ENCODE data around the gene SMIM9. TPM values are rescaled to one million over a fixed set of nuclear protein-coding genes. Genes with fewer than 3 reads are reported as not detected.
A peak's percentile ranks its signal among the peaks of the same experiment; 100 is the strongest.

SMIM9 gene
- total and polyA plus RNA-seq, 9 of the 15 experiments (the other 6 are each of a cell fraction or from before 2014, with no cell fraction given), result 0.08 TPM; not detected in 8

DNA sequence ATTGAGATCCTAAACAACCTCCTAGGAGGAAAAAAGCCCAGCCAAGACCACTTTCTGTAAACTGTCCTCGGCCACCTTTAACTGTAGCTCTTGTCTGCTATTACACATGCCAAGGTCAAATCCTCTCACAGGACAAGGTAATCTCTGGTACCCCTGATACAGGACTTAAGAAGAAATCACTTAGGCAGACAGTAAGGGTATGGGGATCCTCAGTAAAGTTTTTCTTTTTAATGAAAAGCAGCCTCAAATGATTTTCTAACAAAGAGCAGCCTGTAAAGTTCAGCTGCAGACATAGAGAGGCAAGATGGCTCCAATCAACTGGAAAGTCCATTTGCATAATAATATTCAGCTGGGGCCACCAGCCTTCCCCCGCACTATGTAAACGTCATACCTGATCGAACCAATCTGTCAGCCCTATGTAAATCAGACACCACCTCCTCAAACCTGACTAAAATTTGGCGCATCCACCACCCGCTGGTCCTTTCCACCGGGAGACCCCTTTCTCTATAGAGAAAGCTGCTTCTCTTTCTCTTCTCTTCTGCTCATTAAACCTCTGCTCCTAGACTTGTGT, 14.6 kb downstream of the SMIM9 start (continued):
- TF ChIP-seq, protein P1, sequence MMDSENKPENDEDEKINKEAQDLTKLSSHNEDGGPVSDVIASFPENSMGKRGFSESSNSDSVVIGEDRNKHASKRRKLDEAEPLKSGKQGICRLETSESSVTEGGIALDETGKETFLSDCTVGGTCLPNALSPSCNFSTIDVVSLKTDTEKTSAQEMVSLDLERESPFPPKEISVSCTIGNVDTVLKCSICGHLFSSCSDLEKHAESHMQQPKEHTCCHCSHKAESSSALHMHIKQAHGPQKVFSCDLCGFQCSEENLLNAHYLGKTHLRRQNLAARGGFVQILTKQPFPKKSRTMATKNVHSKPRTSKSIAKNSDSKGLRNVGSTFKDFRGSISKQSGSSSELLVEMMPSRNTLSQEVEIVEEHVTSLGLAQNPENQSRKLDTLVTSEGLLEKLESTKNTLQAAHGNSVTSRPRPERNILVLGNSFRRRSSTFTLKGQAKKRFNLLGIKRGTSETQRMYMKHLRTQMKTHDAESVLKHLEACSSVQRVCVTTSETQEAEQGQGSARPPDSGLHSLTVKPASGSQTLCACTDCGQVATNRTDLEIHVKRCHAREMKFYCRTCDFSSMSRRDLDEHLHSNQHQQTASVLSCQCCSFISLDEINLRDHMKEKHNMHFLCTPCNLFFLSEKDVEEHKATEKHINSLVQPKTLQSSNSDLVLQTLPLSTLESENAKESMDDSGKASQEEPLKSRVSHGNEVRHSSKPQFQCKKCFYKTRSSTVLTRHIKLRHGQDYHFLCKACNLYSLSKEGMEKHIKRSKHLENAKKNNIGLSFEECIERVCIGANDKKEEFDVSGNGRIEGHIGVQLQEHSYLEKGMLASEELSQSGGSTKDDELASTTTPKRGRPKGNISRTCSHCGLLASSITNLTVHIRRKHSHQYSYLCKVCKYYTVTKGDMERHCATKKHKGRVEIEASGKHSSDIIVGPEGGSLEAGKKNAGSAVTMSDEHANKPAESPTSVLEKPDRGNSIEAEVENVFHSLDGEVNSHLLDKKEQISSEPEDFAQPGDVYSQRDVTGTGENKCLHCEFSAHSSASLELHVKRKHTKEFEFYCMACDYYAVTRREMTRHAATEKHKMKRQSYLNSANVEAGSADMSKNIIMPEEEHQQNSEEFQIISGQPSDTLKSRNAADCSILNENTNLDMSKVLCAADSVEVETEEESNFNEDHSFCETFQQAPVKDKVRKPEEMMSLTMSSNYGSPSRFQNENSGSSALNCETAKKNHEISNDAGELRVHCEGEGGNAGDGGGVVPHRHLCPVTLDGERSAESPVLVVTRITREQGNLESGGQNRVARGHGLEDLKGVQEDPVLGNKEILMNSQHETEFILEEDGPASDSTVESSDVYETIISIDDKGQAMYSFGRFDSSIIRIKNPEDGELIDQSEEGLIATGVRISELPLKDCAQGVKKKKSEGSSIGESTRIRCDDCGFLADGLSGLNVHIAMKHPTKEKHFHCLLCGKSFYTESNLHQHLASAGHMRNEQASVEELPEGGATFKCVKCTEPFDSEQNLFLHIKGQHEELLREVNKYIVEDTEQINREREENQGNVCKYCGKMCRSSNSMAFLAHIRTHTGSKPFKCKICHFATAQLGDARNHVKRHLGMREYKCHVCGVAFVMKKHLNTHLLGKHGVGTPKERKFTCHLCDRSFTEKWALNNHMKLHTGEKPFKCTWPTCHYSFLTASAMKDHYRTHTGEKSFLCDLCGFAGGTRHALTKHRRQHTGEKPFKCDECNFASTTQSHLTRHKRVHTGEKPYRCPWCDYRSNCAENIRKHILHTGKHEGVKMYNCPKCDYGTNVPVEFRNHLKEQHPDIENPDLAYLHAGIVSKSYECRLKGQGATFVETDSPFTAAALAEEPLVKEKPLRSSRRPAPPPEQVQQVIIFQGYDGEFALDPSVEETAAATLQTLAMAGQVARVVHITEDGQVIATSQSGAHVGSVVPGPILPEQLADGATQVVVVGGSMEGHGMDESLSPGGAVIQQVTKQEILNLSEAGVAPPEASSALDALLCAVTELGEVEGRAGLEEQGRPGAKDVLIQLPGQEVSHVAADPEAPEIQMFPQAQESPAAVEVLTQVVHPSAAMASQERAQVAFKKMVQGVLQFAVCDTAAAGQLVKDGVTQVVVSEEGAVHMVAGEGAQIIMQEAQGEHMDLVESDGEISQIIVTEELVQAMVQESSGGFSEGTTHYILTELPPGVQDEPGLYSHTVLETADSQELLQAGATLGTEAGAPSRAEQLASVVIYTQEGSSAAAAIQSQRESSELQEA (IDR thresholded peaks at IDR 0.05; ENCODE audit: low read depth), result no peak
- 0 out of 2 replicates have a peak, but pooled peaks have one; percentile 23 for TF ChIP-seq FOSL1 (tag; conservative IDR thresholded peaks at IDR 0.05)
- TF ChIP-seq RBFOX2 (IDR thresholded peaks at IDR 0.05; ENCODE audit: low read depth, low read length), result no peak
- no peak for TF ChIP-seq ZNF12 (CRISPR knock-in tag; IDR thresholded peaks at IDR 0.05)
- no peak for TF ChIP-seq TAF7 (tag; IDR thresholded peaks at IDR 0.05)
- TF ChIP-seq, protein P2, sequence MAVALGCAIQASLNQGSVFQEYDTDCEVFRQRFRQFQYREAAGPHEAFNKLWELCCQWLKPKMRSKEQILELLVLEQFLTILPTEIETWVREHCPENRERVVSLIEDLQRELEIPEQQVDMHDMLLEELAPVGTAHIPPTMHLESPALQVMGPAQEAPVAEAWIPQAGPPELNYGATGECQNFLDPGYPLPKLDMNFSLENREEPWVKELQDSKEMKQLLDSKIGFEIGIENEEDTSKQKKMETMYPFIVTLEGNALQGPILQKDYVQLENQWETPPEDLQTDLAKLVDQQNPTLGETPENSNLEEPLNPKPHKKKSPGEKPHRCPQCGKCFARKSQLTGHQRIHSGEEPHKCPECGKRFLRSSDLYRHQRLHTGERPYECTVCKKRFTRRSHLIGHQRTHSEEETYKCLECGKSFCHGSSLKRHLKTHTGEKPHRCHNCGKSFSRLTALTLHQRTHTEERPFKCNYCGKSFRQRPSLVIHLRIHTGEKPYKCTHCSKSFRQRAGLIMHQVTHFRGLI (CRISPR knock-in tag; IDR thresholded peaks at IDR 0.05), result no peak
- TF ChIP-seq MEIS2 (IDR thresholded peaks at IDR 0.05; ENCODE audit: partially characterized antibody), result peak; percentile 61
- TF ChIP-seq ZNF239 (CRISPR knock-in tag; IDR thresholded peaks at IDR 0.05), result no peak
- no peak for TF ChIP-seq ZNF699 (CRISPR knock-in tag; IDR thresholded peaks at IDR 0.05; ENCODE audit: insufficient replicate concordance)
- TF ChIP-seq ZNF444 (CRISPR knock-in tag; IDR thresholded peaks at IDR 0.05), result no peak
- TF ChIP-seq DDX20 (tag; IDR thresholded peaks at IDR 0.05; ENCODE audit: low read depth), result 0 out of 2 replicates have a peak, but pooled peaks have one; percentile 7
- TF ChIP-seq, protein P3, sequence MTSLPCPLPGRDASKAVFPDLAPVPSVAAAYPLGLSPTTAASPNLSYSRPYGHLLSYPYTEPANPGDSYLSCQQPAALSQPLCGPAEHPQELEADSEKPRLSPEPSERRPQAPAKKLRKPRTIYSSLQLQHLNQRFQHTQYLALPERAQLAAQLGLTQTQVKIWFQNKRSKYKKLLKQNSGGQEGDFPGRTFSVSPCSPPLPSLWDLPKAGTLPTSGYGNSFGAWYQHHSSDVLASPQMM (CRISPR knock-in tag; IDR thresholded peaks at IDR 0.05), result no peak
- TF ChIP-seq TAF15 (IDR thresholded peaks at IDR 0.05; ENCODE audit: low read depth, low read length), result no peak
- no peak for TF ChIP-seq TCF7L2 (IDR thresholded peaks at IDR 0.05; ENCODE audit: low read depth, low read length)
- TF ChIP-seq, protein P4, sequence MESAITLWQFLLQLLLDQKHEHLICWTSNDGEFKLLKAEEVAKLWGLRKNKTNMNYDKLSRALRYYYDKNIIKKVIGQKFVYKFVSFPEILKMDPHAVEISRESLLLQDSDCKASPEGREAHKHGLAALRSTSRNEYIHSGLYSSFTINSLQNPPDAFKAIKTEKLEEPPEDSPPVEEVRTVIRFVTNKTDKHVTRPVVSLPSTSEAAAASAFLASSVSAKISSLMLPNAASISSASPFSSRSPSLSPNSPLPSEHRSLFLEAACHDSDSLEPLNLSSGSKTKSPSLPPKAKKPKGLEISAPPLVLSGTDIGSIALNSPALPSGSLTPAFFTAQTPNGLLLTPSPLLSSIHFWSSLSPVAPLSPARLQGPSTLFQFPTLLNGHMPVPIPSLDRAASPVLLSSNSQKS (CRISPR knock-in tag; IDR thresholded peaks at IDR 0.05), result no peak
- peak; percentile 64; the same call in 1 of the 2 replicates for TF ChIP-seq NFRKB (IDR thresholded peaks at IDR 0.05; ENCODE audit: low read depth)
- TF ChIP-seq CC2D1A (IDR thresholded peaks at IDR 0.05), result no peak

All from K562 (cell line).